ENCODE measurements around the gene PRKCH.

PRKCH gene

DNA sequence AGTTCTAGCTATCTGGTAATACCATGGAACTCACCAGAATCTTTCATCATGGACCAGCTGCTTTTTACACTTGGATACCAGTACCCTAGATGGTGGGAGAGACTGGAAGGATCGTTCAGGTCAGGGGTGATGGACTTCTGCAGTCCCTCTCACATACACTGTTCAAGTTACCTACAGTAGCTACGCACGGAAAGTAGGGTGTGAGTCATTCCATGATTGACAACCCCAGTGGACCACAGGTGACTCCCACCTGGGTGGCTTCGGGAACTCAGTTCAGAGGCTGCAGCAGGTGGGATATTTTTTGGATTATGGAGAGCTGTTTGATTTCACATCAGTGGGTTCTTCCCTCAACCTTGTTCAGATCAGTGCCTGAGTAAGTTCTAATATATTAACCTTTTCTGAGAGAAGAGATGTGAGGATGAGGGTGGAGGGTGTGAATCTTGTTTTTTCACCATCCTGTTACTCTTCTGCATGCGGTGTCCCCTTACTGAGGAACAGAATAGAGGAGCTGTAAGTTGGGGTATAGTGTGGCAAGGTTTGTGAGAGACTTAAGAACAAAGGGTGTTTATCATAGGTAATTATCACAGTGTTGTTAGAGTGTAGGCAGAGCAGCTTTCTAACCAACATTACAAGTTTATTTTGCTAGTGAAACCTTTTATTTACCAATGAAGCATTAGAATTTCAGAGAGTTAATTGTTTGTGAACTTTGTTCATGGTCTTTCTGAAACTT is 39.6 kb downstream of the PRKCH start:
- no peak for DNase-seq (ENCODE audit: low read depth, low spot score)
- H3K27ac ChIP-seq (ENCODE audit: low read length) = no peak overlapping the region
- WGBS (ENCODE audit: insufficient coverage, insufficient read length) = no CpG with 5 or more reads among the region's 5 CpGs
- no peaks in the 10 kb centered on the region for H3K9me3 ChIP-seq (ENCODE audit: control insufficient read depth, insufficient read depth, low read length)
- H3K4me1 ChIP-seq (ENCODE audit: control insufficient read depth, insufficient read depth, low read length) = peaks cover 2% of the 10 kb centered on the region; the same call in 1 of the 2 replicates
- H3K36me3 ChIP-seq (ENCODE audit: control insufficient read depth, insufficient read depth, low read length) = no peaks in the 10 kb centered on the region
- H3K27me3 ChIP-seq (ENCODE audit: control insufficient read depth, insufficient read depth, low read length) = no peaks in the 10 kb centered on the region
- H3K4me3 ChIP-seq (ENCODE audit: low read length) = no peak overlapping the region

- WGBS (ENCODE audit: insufficient coverage, insufficient read length) = no CpG with 5 or more reads among the region's 5 CpGs
- no peak for DNase-seq (ENCODE audit: low read depth, low spot score)
- Histone ChIP-seq H3K27me3 (ENCODE audit: control insufficient read depth, insufficient read depth, low read length) (no peaks in the 10 kb centered on the region), H3K27ac (ENCODE audit: low read length) (no peak overlapping the region), H3K9me3 (ENCODE audit: control insufficient read depth, insufficient read depth, low read length) (no peaks in the 10 kb centered on the region), H3K4me1 (ENCODE audit: control insufficient read depth, insufficient read depth, low read length) (no peaks in the 10 kb centered on the region), H3K4me3 (ENCODE audit: low read length) (no peak overlapping the region), H3K36me3 (ENCODE audit: control insufficient read depth, insufficient read depth, low read length) (no peaks in the 10 kb centered on the region)
These were observed 40.8 kb downstream of the PRKCH start for GRCh38 chr14:61362072-61362750.

DNA sequence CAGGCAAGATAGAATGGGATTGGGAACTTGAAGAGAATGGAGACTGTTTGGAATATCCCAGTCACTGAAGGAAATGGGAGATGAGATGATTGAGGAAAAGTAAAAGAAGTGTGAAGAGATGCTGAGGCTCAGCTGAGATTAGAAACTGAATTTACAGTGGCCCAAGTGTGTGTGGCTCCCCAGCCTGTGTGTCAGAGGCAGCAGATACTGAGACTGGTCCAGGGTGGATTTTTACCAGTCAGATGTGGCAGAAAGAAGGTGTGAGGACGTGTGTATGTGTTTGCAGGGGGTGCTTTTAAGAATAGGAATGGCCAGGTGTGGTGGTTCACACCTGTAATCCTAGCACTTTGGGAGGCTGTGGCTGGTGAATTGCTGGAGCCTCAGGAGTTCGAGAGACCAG is 42.9 kb downstream of the PRKCH start:
- Histone ChIP-seq H3K27ac (ENCODE audit: low read length) (no peak overlapping the region), H3K4me1 (ENCODE audit: control insufficient read depth, insufficient read depth, low read length) (peaks cover 2% of the 10 kb centered on the region; the same call in 1 of the 2 replicates), H3K4me3 (ENCODE audit: low read length) (no peak overlapping the region), H3K27me3 (ENCODE audit: control insufficient read depth, insufficient read depth, low read length) (no peaks in the 10 kb centered on the region), H3K36me3 (ENCODE audit: control insufficient read depth, insufficient read depth, low read length) (no peaks in the 10 kb centered on the region), H3K9me3 (ENCODE audit: control insufficient read depth, insufficient read depth, low read length) (no peaks in the 10 kb centered on the region)
- no peak for DNase-seq (ENCODE audit: low read depth, low spot score)
- WGBS (ENCODE audit: insufficient coverage, insufficient read length) = no CpG with 5 or more reads among the region's 2 CpGs

- Histone ChIP-seq H3K36me3 (ENCODE audit: control insufficient read depth, insufficient read depth, low read length) (no peaks in the 10 kb centered on the region), H3K9me3 (ENCODE audit: control insufficient read depth, insufficient read depth, low read length) (no peaks in the 10 kb centered on the region), H3K4me3 (ENCODE audit: low read length) (no peak overlapping the region), H3K4me1 (ENCODE audit: control insufficient read depth, insufficient read depth, low read length) (peaks cover 2% of the 10 kb centered on the region; the same call in 1 of the 2 replicates), H3K27ac (ENCODE audit: low read length) (no peak overlapping the region), H3K27me3 (ENCODE audit: control insufficient read depth, insufficient read depth, low read length) (no peaks in the 10 kb centered on the region)
- DNase-seq (ENCODE audit: low read depth, low spot score) = no peak
- no CpG with 5 or more reads among the region's 3 CpGs for WGBS (ENCODE audit: insufficient coverage, insufficient read length)
These were observed 44.4 kb downstream of the PRKCH start for GRCh38 chr14:61365667-61366212.

DNA sequence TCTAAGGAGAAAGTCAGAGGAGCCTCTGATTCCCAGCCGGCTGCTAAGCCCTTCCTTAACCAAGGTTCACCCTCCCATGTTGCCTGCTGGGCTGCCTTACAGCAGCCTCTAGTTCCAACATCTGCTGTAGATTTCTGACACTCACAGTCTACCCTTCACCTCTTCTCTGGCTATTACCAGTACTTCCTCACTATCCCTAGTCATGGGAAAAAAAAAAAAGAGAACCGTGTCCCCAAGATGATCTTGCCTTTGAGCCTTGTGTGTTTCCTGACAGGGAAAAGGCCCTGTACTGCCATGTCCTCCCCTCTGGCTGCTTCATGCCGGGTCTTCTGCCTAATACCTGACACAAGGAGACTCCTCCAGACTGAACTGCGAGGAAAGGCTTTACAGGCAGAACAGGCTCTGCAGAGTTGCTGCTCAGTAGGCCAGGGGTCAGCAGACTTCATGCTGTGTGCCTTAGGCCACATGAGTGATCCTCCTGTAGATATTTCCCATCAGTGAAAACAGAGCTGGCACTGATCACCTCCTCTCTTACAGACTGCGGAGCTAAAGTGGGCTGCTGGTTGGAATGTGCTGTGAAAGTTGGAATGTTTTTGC is 46.8 kb downstream of the PRKCH start:
- no peak overlapping the region for H3K4me3 ChIP-seq (ENCODE audit: low read length)
- H3K27me3 ChIP-seq (ENCODE audit: control insufficient read depth, insufficient read depth, low read length) = no peaks in the 10 kb centered on the region
- no peaks in the 10 kb centered on the region for H3K36me3 ChIP-seq (ENCODE audit: control insufficient read depth, insufficient read depth, low read length)
- no peak overlapping the region for H3K27ac ChIP-seq (ENCODE audit: low read length)
- H3K4me1 ChIP-seq (ENCODE audit: control insufficient read depth, insufficient read depth, low read length) = peaks cover 2% of the 10 kb centered on the region; the same call in 1 of the 2 replicates
- WGBS (ENCODE audit: insufficient coverage, insufficient read length) = no CpG with 5 or more reads among the region's 5 CpGs
- no peak for DNase-seq (ENCODE audit: low read depth, low spot score)
- no peaks in the 10 kb centered on the region for H3K9me3 ChIP-seq (ENCODE audit: control insufficient read depth, insufficient read depth, low read length)

- WGBS (ENCODE audit: insufficient coverage, insufficient read length) = no CpG with 5 or more reads among the region's 3 CpGs
- Histone ChIP-seq H3K27me3 (ENCODE audit: control insufficient read depth, insufficient read depth, low read length) (no peaks in the 10 kb centered on the region), H3K27ac (ENCODE audit: low read length) (no peak overlapping the region), H3K4me1 (ENCODE audit: control insufficient read depth, insufficient read depth, low read length) (peaks cover 2% of the 10 kb centered on the region; the same call in 1 of the 2 replicates), H3K4me3 (ENCODE audit: low read length) (no peak overlapping the region), H3K9me3 (ENCODE audit: control insufficient read depth, insufficient read depth, low read length) (no peaks in the 10 kb centered on the region), H3K36me3 (ENCODE audit: control insufficient read depth, insufficient read depth, low read length) (no peaks in the 10 kb centered on the region)
- no peak for DNase-seq (ENCODE audit: low read depth, low spot score)
These were observed 47.5 kb downstream of the PRKCH start for GRCh38 chr14:61368781-61369453.

DNA sequence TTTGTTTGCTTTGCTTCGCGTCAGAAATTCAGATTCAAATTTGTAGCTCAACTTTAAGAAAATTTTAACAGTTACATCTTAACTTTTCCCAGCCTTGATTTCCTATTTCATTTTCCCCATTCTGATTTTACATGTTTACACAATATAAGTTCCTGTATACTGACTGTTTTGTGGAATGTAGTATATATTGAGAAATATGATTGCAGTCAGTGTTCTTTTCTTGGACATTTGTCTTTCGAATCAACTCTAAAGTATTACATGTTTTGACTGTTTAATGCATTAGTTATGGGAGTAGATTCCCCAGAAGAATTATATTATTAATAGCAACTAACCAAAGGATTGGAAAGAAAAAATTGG is 48.1 kb downstream of the PRKCH start:
- no peak overlapping the region for H3K27ac ChIP-seq (ENCODE audit: low read length)
- H3K4me3 ChIP-seq (ENCODE audit: low read length) = no peak overlapping the region
- H3K9me3 ChIP-seq (ENCODE audit: control insufficient read depth, insufficient read depth, low read length) = peaks cover 4% of the 10 kb centered on the region
- no CpG with 5 or more reads among the region's 3 CpGs for WGBS (ENCODE audit: insufficient coverage, insufficient read length)
- DNase-seq (ENCODE audit: low read depth, low spot score) = no peak
- H3K27me3 ChIP-seq (ENCODE audit: control insufficient read depth, insufficient read depth, low read length) = no peaks in the 10 kb centered on the region
- H3K4me1 ChIP-seq (ENCODE audit: control insufficient read depth, insufficient read depth, low read length) = peaks cover 2% of the 10 kb centered on the region; the same call in 1 of the 2 replicates
- no peaks in the 10 kb centered on the region for H3K36me3 ChIP-seq (ENCODE audit: control insufficient read depth, insufficient read depth, low read length)

- no peaks in the 10 kb centered on the region for H3K27me3 ChIP-seq (ENCODE audit: control insufficient read depth, insufficient read depth, low read length)
- H3K36me3 ChIP-seq (ENCODE audit: control insufficient read depth, insufficient read depth, low read length) = no peaks in the 10 kb centered on the region
- H3K9me3 ChIP-seq (ENCODE audit: control insufficient read depth, insufficient read depth, low read length) = peaks cover 4% of the 10 kb centered on the region
- no peak overlapping the region for H3K27ac ChIP-seq (ENCODE audit: low read length)
- WGBS (ENCODE audit: insufficient coverage, insufficient read length) = no CpG with 5 or more reads among the region's 2 CpGs
- DNase-seq (ENCODE audit: low read depth, low spot score) = no peak
- peaks cover 2% of the 10 kb centered on the region; the same call in 1 of the 2 replicates for H3K4me1 ChIP-seq (ENCODE audit: control insufficient read depth, insufficient read depth, low read length)
- no peak overlapping the region for H3K4me3 ChIP-seq (ENCODE audit: low read length)
These were observed 51.0 kb downstream of the PRKCH start for GRCh38 chr14:61372379-61372778.

DNA sequence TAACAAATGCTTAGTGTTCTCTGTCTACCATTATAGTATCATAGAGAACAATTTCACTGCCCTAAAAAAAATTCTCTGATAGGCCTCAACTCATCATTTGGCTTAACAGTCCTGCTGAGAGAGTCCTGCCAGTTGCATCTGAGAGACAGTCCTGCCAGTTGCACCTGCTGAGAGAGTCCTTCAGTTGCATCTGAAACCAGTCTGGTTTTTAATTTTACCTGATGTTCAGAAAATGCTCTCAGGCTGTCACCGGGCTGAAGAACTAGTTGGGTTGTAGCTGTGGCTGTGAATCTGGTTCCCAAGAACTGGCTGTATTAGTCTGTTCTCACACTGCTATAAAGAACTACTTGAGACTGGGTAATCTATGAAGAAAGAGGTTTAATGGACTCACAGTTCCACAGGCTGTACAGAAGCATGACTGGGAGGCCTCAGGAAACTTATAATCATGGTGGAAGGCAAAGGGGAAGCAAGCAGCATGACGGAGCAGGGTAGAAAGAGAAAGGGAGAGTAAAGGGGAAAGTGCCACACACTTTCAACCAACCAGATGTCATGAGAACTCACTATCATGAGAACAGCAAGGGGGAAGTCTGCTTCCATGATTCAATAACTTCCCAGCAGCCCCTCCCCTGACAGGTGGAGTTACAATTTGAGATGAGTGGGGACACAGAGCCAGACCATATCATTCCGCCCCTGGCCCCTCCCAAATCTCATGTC is 51.6 kb downstream of the PRKCH start:
- H3K27me3 ChIP-seq (ENCODE audit: control insufficient read depth, insufficient read depth, low read length) = no peaks in the 10 kb centered on the region
- H3K27ac ChIP-seq (ENCODE audit: low read length) = no peak overlapping the region
- H3K36me3 ChIP-seq (ENCODE audit: control insufficient read depth, insufficient read depth, low read length) = no peaks in the 10 kb centered on the region
- no peak overlapping the region for H3K4me3 ChIP-seq (ENCODE audit: low read length)
- peaks cover 4% of the 10 kb centered on the region for H3K9me3 ChIP-seq (ENCODE audit: control insufficient read depth, insufficient read depth, low read length)
- DNase-seq (ENCODE audit: low read depth, low spot score) = no peak
- H3K4me1 ChIP-seq (ENCODE audit: control insufficient read depth, insufficient read depth, low read length) = peaks cover 3% of the 10 kb centered on the region; the same call in 1 of the 2 replicates
- WGBS (ENCODE audit: insufficient coverage, insufficient read length) = no CpG with 5 or more reads among the region's 3 CpGs
